HEK293 (cell line): ENCODE data around the gene MYH13.

ENCODE experiments used
- CTCF ChIA-PET: fragments of 350-600 bp; formaldehyde crosslinking; extraction: SDS; loops from one replicate; lab custom pipeline; 2021; ENCODE audit warnings: antibody characterized with exemption; lab: Yijun Ruan, JAX
- POLR2A ChIA-PET: fragments of 300-600 bp; formaldehyde crosslinking; extraction: SDS; loops from one replicate; lab custom pipeline; 2020; ENCODE audit warnings: antibody characterized with exemption, inconsistent platforms; lab: Yijun Ruan, JAX
- H3K27ac ChIP-seq: fragments of 200-500 bp; sonication (Bioruptor generic); 2 replicates; pipeline ENCODE4 v1.5.1; 2014; ENCODE audit warnings: low read depth, low read length, control low read depth, inconsistent platforms; ENCODE audit errors: extremely low read depth
- H3K36me3 ChIP-seq, 2 experiments: fragments of 200-500 bp in 1 of 2; sonication (Bioruptor generic) in 1 of 2; 1 replicate in 1 of 2; 2 replicates in 1 of 2; pipeline ENCODE4 v1.5.1; 2014 to 2017; ENCODE audit warnings: inconsistent platforms in 2 of 2, low read length in 2 of 2; ENCODE audit not compliant: control insufficient read depth in 2 of 2, insufficient read depth in 1 of 2
- H3K4me1 ChIP-seq: fragments of 200-500 bp; sonication (Bioruptor generic); 2 replicates; pipeline ENCODE4 v1.5.1; 2014; ENCODE audit warnings: mild to moderate bottlenecking, low read length, inconsistent platforms; ENCODE audit not compliant: control insufficient read depth, insufficient read depth
- H3K4me3 ChIP-seq: 2 replicates; pipeline ENCODE4 v1.5.1; 2011; ENCODE audit warnings: low read depth, mild to moderate bottlenecking, control low read depth, low read length, moderate library complexity
- H3K9me3 ChIP-seq: fragments of 200-500 bp; sonication (Bioruptor generic); 2 replicates; pipeline ENCODE4 v1.5.1; 2014; ENCODE audit warnings: low read depth, low read length, inconsistent platforms; ENCODE audit not compliant: control insufficient read depth, insufficient read depth
- GFI1B ChIP-seq: fragments of 450-650 bp; formaldehyde crosslinking; IDR thresholded peaks from 2 replicates; pipeline ENCODE4 v1.5.1; 2016; ENCODE audit warnings: missing biosample characterization, missing genetic modification characterization
- HOXA7 ChIP-seq: sonication (generic); formaldehyde crosslinking; IDR thresholded peaks from 2 replicates; pipeline ENCODE4 v1.8.1; 2022; ENCODE audit warnings: missing genetic modification reagents, borderline replicate concordance
- KLF9 ChIP-seq: fragments of 450-650 bp; formaldehyde crosslinking; IDR thresholded peaks from 2 replicates; pipeline ENCODE4 v1.5.1; 2016; ENCODE audit warnings: missing biosample characterization, missing genetic modification characterization, low read depth
- MZF1 ChIP-seq: fragments of 450-650 bp; formaldehyde crosslinking; IDR thresholded peaks from 2 replicates; pipeline ENCODE4 v1.5.1; 2017; ENCODE audit warnings: missing biosample characterization, missing genetic modification characterization, borderline replicate concordance
- PATZ1 ChIP-seq: fragments of 450-650 bp; formaldehyde crosslinking; IDR thresholded peaks from 2 replicates; pipeline ENCODE4 v1.5.1; 2016; ENCODE audit warnings: missing biosample characterization, missing genetic modification characterization
- PRDM2 ChIP-seq: fragments of 450-650 bp; formaldehyde crosslinking; IDR thresholded peaks from 2 replicates; pipeline ENCODE4 v1.5.1; 2016; ENCODE audit warnings: missing biosample characterization, missing genetic modification characterization, borderline replicate concordance
- RBAK ChIP-seq: fragments of 450-650 bp; formaldehyde crosslinking; IDR thresholded peaks from 2 replicates; pipeline ENCODE4 v1.5.1; 2016; ENCODE audit warnings: missing biosample characterization, missing genetic modification characterization
- ZFP69B ChIP-seq: fragments of 450-650 bp; formaldehyde crosslinking; IDR thresholded peaks from 2 replicates; pipeline ENCODE4 v1.5.1; 2016; ENCODE audit warnings: missing biosample characterization, missing genetic modification characterization
- ZNF133 ChIP-seq: fragments of 450-650 bp; formaldehyde crosslinking; IDR thresholded peaks from 2 replicates; pipeline ENCODE4 v1.5.1; 2016; ENCODE audit warnings: missing biosample characterization, missing genetic modification characterization
- ZNF140 ChIP-seq: fragments of 450-650 bp; formaldehyde crosslinking; IDR thresholded peaks from 2 replicates; pipeline ENCODE4 v1.5.1; 2016; ENCODE audit warnings: missing biosample characterization, missing genetic modification characterization
- ZNF146 ChIP-seq: fragments of 450-650 bp; formaldehyde crosslinking; IDR thresholded peaks from 2 replicates; pipeline ENCODE4 v1.5.1; 2016; ENCODE audit warnings: missing biosample characterization, missing genetic modification characterization
- ZNF157 ChIP-seq: fragments of 450-650 bp; formaldehyde crosslinking; IDR thresholded peaks from 2 replicates; pipeline ENCODE4 v1.5.1; 2016; ENCODE audit warnings: missing biosample characterization, missing genetic modification characterization
- ZNF16 ChIP-seq: fragments of 450-650 bp; formaldehyde crosslinking; IDR thresholded peaks from 2 replicates; pipeline ENCODE4 v1.5.1; 2016; ENCODE audit warnings: low read depth, missing biosample characterization, missing genetic modification characterization
- ZNF174 ChIP-seq: fragments of 450-650 bp; formaldehyde crosslinking; IDR thresholded peaks from 2 replicates; pipeline ENCODE4 v1.5.0; 2017; ENCODE audit warnings: missing biosample characterization, mild to moderate bottlenecking, missing genetic modification characterization
- ZNF354C ChIP-seq: fragments of 450-650 bp; formaldehyde crosslinking; IDR thresholded peaks from 2 replicates; pipeline ENCODE4 v1.5.1; 2016; ENCODE audit warnings: missing biosample characterization, missing genetic modification characterization, low read depth, borderline replicate concordance
- ZNF391 ChIP-seq: fragments of 450-650 bp; formaldehyde crosslinking; IDR thresholded peaks from 2 replicates; pipeline ENCODE4 v1.5.1; 2016; ENCODE audit warnings: low read depth, missing biosample characterization, missing genetic modification characterization, borderline replicate concordance
- ZNF510 ChIP-seq: fragments of 450-650 bp; formaldehyde crosslinking; IDR thresholded peaks from 2 replicates; pipeline ENCODE4 v1.5.1; 2018; ENCODE audit warnings: mild to moderate bottlenecking, missing genetic modification characterization, missing biosample characterization; ENCODE audit not compliant: insufficient replicate concordance
- ZNF521 ChIP-seq: fragments of 450-650 bp; formaldehyde crosslinking; IDR thresholded peaks from 2 replicates; pipeline ENCODE4 v1.5.1; 2017; ENCODE audit warnings: missing biosample characterization, mild to moderate bottlenecking, missing genetic modification characterization
- ZNF530 ChIP-seq: fragments of 450-650 bp; formaldehyde crosslinking; IDR thresholded peaks from 2 replicates; pipeline ENCODE4 v1.5.1; 2016; ENCODE audit warnings: low read depth, missing biosample characterization, missing genetic modification characterization
- ZNF626 ChIP-seq: fragments of 450-650 bp; sonication (Bioruptor Pico); formaldehyde crosslinking; IDR thresholded peaks from 2 replicates; pipeline ENCODE4 v1.5.1; 2018; ENCODE audit warnings: missing biosample characterization, missing genetic modification characterization, inconsistent platforms
- ZNF707 ChIP-seq: fragments of 450-650 bp; formaldehyde crosslinking; IDR thresholded peaks from 2 replicates; pipeline ENCODE4 v1.5.1; 2016; ENCODE audit warnings: missing biosample characterization, missing genetic modification characterization
- ZNF777 ChIP-seq: fragments of 450-650 bp; formaldehyde crosslinking; IDR thresholded peaks from 2 replicates; pipeline ENCODE4 v1.5.1; 2017; ENCODE audit warnings: missing biosample characterization, missing genetic modification characterization, borderline replicate concordance
- ZNF792 ChIP-seq: fragments of 450-650 bp; formaldehyde crosslinking; IDR thresholded peaks from 2 replicates; pipeline ENCODE4 v1.5.1; 2016; ENCODE audit warnings: missing biosample characterization, missing genetic modification characterization
- ZNF830 ChIP-seq: fragments of 450-650 bp; IDR thresholded peaks from 2 replicates; pipeline ENCODE4 v1.5.0; 2018; ENCODE audit warnings: missing biosample characterization, missing genetic modification characterization, low read depth, mild to moderate bottlenecking, moderate library complexity
- ZSCAN23 ChIP-seq: fragments of 450-650 bp; formaldehyde crosslinking; IDR thresholded peaks from 2 replicates; pipeline ENCODE4 v1.5.1; 2016; ENCODE audit warnings: missing biosample characterization, missing genetic modification characterization

MYH13 gene

DNA sequence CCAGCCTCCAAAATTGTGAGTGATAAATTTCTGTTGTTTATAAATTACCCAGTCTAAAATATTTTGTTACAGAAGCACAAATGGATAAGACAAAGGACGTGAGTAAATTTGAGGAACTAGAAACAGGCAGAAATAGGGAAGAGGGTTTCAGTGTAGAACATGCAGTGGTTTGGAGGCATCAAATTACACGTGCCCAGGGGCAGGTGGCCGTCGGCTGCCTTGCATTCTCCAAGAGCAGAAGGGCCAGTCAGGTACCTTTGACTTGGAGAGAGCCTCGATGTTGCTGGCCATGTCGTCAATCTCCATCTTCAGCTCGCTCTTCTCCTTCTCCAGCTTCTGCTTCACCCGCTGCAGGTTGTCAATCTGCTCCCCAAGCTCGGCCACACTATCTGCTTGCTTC lies 54.3 kb downstream of the MYH13 start:
- Histone ChIP-seq H3K36me3 (no peaks in the 10 kb centered on the region), H3K27ac (no peak overlapping the region), H3K4me1 (no peaks in the 10 kb centered on the region), H3K4me3 (no peak overlapping the region), H3K9me3 (no peaks in the 10 kb centered on the region)
- POLR2A ChIA-PET: no interaction called here
- CTCF ChIA-PET: interaction anchor here (1.3 to 11.4 kb wide), 4 partner anchors 10 to 297 kb away, joined by 4 to 164 read pairs (median 22); no protein-coding TSS in a partner anchor
- TF ChIP-seq ZNF354C (tag by site-specific recombination) (no peak), PATZ1 (tag by site-specific recombination) (no peak), ZNF530 (tag by site-specific recombination) (no peak), GFI1B (tag by site-specific recombination) (no peak), ZNF792 (tag by site-specific recombination) (no peak)

- ChIA-PET CTCF (interaction anchor here (0.6 to 11.4 kb wide), 23 partner anchors 11 to 336 kb away, joined by 3 to 164 read pairs (median 5); no protein-coding TSS in a partner anchor), POLR2A (no interaction called here)
- Histone ChIP-seq H3K27ac (no peak overlapping the region), H3K36me3 (no peaks in the 10 kb centered on the region), H3K4me3 (no peak overlapping the region), H3K9me3 (no peaks in the 10 kb centered on the region), H3K4me1 (no peaks in the 10 kb centered on the region)
- TF ChIP-seq ZSCAN23 (tag by site-specific recombination): no peak
- no peak for TF ChIP-seq MZF1 (tag by site-specific recombination)
- TF ChIP-seq KLF9 (tag by site-specific recombination): no peak
- TF ChIP-seq ZNF521 (tag by site-specific recombination): no peak
- no peak for TF ChIP-seq ZNF133
- no peak for TF ChIP-seq PRDM2 (tag by site-specific recombination)
- no peak for TF ChIP-seq ZNF626 (tag by site-specific recombination)
- no peak for TF ChIP-seq ZNF777
- TF ChIP-seq ZNF146: no peak
- TF ChIP-seq ZNF391 (tag by site-specific recombination): no peak
- no peak for TF ChIP-seq HOXA7 (CRISPR knock-in tag)
- no peak for TF ChIP-seq RBAK (tag by site-specific recombination)
- no peak for TF ChIP-seq ZNF707 (tag by site-specific recombination)
- no peak for TF ChIP-seq ZNF174 (tag by site-specific recombination)
- no peak for TF ChIP-seq ZNF510 (tag by site-specific recombination)
- no peak for TF ChIP-seq ZNF140 (tag by site-specific recombination)
- TF ChIP-seq ZFP69B: no peak
- TF ChIP-seq ZNF157 (tag by site-specific recombination): no peak
- no peak for TF ChIP-seq ZNF830 (tag by site-specific recombination)
- no peak for TF ChIP-seq ZNF16 (tag by site-specific recombination)
These were observed 55.3 kb downstream of the MYH13 start for GRCh38 chr17:10317543-10317834.
